Activated B cell treated with CpG ODN at 0.5 μM for 24 hours (primary cell): ENCODE results near the gene ASIC5. TPM values are rescaled to one million over a fixed set of nuclear protein-coding genes. Genes with fewer than 3 reads are reported as not detected.

Experiments
- ATAC-seq: fragments of 200-7000 bp; cut with Tn5 transposase; one replicate; pipeline ENCODE4 v1.10.0; 2021; ENCODE audit warnings: low read depth, mild to moderate bottlenecking, moderate library complexity
- CTCF ChIA-PET: fragments of 350-600 bp; sonication (Branson Sonifier 250); formaldehyde crosslinking; loops from one replicate; lab custom pipeline; 2021; ENCODE audit warnings: antibody characterized with exemption; lab: Charles Lee
- POLR2A ChIA-PET: fragments of 350-600 bp; sonication (Branson Sonifier 250); formaldehyde crosslinking; loops from one replicate; lab custom pipeline; 2021; ENCODE audit warnings: antibody characterized with exemption; lab: Charles Lee
- DNase-seq: peaks from one replicate; pipeline ENCODE4 v3.0.0; 2022
- H3K27ac Mint-ChIP-seq: one replicate; pipeline ENCODE4 v1.8.0; 2020; ENCODE audit warnings: mixed read lengths
- H3K27me3 Mint-ChIP-seq: one replicate; pipeline ENCODE4 v1.8.0; 2021; ENCODE audit warnings: mixed read lengths
- H3K36me3 Mint-ChIP-seq: one replicate; pipeline ENCODE4 v1.8.0; 2021; ENCODE audit warnings: low read depth, mixed read lengths
- H3K4me1 Mint-ChIP-seq: one replicate; pipeline ENCODE4 v1.8.0; 2021; ENCODE audit warnings: mixed read lengths
- H3K4me3 Mint-ChIP-seq: one replicate; pipeline ENCODE4 v1.8.0; 2020; ENCODE audit warnings: mild to moderate bottlenecking, mixed read lengths
- H3K9me3 Mint-ChIP-seq: one replicate; pipeline ENCODE4 v1.8.0; 2020; ENCODE audit warnings: mixed read lengths
- CTCF ChIP-seq: fragments of 200-600 bp; IDR thresholded peaks from one replicate; pipeline ENCODE4 v1.8.0; 2022; ENCODE audit warnings: antibody characterized with exemption, mild to moderate bottlenecking
- intact Hi-C: fragments of 100-400 bp; cut with micrococcal nuclease; formaldehyde crosslinking; loops from one replicate; pipeline ENCODE4 v1.15.1; 2024
- total RNA-seq: library from RNA; stranded (reverse); gene quantifications from 2 replicates; pipeline ENCODE4 v1.2.3, GENCODE V29; 2022

The ASIC5 gene
- total RNA-seq, 1 donor from 2014 or later: not detected

- ChIA-PET POLR2A (no interaction called here), CTCF (interaction anchor here (0.6 kb wide), 1 partner anchor 321 kb away, joined by 4 read pairs; no protein-coding TSS in a partner anchor)
- DNase-seq: no peak
- no peak for TF ChIP-seq CTCF
- no peak overlapping the region for H3K27ac Mint-ChIP-seq
- no peaks in the 10 kb centered on the region for H3K4me1 Mint-ChIP-seq
- no peaks in the 10 kb centered on the region for H3K27me3 Mint-ChIP-seq
- H3K36me3 Mint-ChIP-seq: no peaks in the 10 kb centered on the region
- no peaks in the 10 kb centered on the region for H3K9me3 Mint-ChIP-seq
- no peak for ATAC-seq
- no peak overlapping the region for H3K4me3 Mint-ChIP-seq
- intact Hi-C loops: no loop called here
These were observed 23.1 kb upstream of the ASIC5 start for GRCh38 chr4:155889031-155889793.

- no peaks in the 10 kb centered on the region for H3K36me3 Mint-ChIP-seq
- CTCF ChIA-PET: no interaction called here
- H3K9me3 Mint-ChIP-seq: no peaks in the 10 kb centered on the region
- POLR2A ChIA-PET: no interaction called here
- H3K27ac Mint-ChIP-seq: no peak overlapping the region
- no peak for TF ChIP-seq CTCF
- no peaks in the 10 kb centered on the region for H3K4me1 Mint-ChIP-seq
- ATAC-seq (no peak), DNase-seq (no peak)
- H3K4me3 Mint-ChIP-seq: no peak overlapping the region
- H3K27me3 Mint-ChIP-seq: no peaks in the 10 kb centered on the region
- intact Hi-C loops: no loop called here
These were observed 21.9 kb upstream of the ASIC5 start for GRCh38 chr4:155887847-155888570.

- Mint-ChIP-seq H3K27ac (no peak overlapping the region), H3K27me3 (no peaks in the 10 kb centered on the region), H3K4me1 (no peaks in the 10 kb centered on the region), H3K4me3 (no peak overlapping the region), H3K9me3 (no peaks in the 10 kb centered on the region), H3K36me3 (no peaks in the 10 kb centered on the region)
- ATAC-seq (no peak), DNase-seq (no peak)
- intact Hi-C loops: no loop called here
- TF ChIP-seq CTCF: no peak
- POLR2A ChIA-PET: no interaction called here
- CTCF ChIA-PET: no interaction called here
These were observed 21.0 kb upstream of the ASIC5 start for GRCh38 chr4:155887045-155887444.

- ATAC-seq (no peak), DNase-seq (no peak)
- ChIA-PET POLR2A (no interaction called here), CTCF (no interaction called here)
- intact Hi-C loops: no loop called here
- no peaks in the 10 kb centered on the region for H3K9me3 Mint-ChIP-seq
- H3K27ac Mint-ChIP-seq: no peak overlapping the region
- no peak for TF ChIP-seq CTCF
- no peaks in the 10 kb centered on the region for H3K4me1 Mint-ChIP-seq
- no peak overlapping the region for H3K4me3 Mint-ChIP-seq
- H3K36me3 Mint-ChIP-seq: no peaks in the 10 kb centered on the region
- no peaks in the 10 kb centered on the region for H3K27me3 Mint-ChIP-seq
These were observed 19.6 kb upstream of the ASIC5 start for GRCh38 chr4:155885666-155886065.

- H3K27ac Mint-ChIP-seq: no peak overlapping the region
- POLR2A ChIA-PET: no interaction called here
- no peaks in the 10 kb centered on the region for H3K36me3 Mint-ChIP-seq
- no peak overlapping the region for H3K4me3 Mint-ChIP-seq
- no peak for DNase-seq
- TF ChIP-seq CTCF: no peak
- intact Hi-C loops: no loop called here
- ATAC-seq: no peak
- CTCF ChIA-PET: no interaction called here
- H3K9me3 Mint-ChIP-seq: no peaks in the 10 kb centered on the region
- no peaks in the 10 kb centered on the region for H3K27me3 Mint-ChIP-seq
- no peaks in the 10 kb centered on the region for H3K4me1 Mint-ChIP-seq
These were observed 17.8 kb upstream of the ASIC5 start for GRCh38 chr4:155883895-155884294.
